WI38 (cell line): ENCODE results near the gene PGAP2.
"Not testable (repeated sequence)": the region's sequence is repeated elsewhere in the genome, so short reads cannot be mapped to it uniquely, and the experiment has no call there.

Experiments
- H3K4me3 ChIP-seq: 2 replicates; pipeline ENCODE4 v1.5.1; 2011; ENCODE audit warnings: low read depth, mild to moderate bottlenecking, control low read depth, low read length
- TF ChIP-seq, protein P1 (sequence below): IDR thresholded peaks from 2 replicates; pipeline ENCODE4 v1.5.1; 2012; ENCODE audit warnings: low read depth, mild to moderate bottlenecking, control low read depth, low read length

PGAP2 gene

GRCh38 chr11:3859373-3859881 lies 51.1 kb downstream of the PGAP2 start:
- no peak overlapping the region for H3K4me3 ChIP-seq
- TF ChIP-seq, protein P1, sequence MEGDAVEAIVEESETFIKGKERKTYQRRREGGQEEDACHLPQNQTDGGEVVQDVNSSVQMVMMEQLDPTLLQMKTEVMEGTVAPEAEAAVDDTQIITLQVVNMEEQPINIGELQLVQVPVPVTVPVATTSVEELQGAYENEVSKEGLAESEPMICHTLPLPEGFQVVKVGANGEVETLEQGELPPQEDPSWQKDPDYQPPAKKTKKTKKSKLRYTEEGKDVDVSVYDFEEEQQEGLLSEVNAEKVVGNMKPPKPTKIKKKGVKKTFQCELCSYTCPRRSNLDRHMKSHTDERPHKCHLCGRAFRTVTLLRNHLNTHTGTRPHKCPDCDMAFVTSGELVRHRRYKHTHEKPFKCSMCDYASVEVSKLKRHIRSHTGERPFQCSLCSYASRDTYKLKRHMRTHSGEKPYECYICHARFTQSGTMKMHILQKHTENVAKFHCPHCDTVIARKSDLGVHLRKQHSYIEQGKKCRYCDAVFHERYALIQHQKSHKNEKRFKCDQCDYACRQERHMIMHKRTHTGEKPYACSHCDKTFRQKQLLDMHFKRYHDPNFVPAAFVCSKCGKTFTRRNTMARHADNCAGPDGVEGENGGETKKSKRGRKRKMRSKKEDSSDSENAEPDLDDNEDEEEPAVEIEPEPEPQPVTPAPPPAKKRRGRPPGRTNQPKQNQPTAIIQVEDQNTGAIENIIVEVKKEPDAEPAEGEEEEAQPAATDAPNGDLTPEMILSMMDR: no peak

DNA sequence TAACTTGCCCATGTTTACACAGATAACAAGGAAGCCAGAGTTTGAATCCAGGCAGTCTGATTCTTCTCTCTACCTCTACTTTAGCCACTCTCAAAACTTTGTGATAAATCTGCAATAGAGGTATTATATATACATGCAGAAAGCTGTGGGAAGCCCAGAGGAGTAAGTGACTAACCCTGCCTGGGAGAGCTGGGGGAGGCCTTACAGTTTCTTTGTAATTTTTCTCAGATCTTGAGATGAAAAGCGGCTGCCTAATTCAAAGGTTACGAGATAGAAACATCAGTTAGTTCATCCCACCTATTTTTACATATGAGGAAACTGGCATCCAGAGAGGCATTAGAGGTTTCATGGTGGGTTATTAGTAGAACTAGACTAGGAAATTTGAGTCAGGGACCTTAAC lies 52.0 kb downstream of the PGAP2 start:
- H3K4me3 ChIP-seq: no peak overlapping the region
- TF ChIP-seq, protein P1: no peak

DNA sequence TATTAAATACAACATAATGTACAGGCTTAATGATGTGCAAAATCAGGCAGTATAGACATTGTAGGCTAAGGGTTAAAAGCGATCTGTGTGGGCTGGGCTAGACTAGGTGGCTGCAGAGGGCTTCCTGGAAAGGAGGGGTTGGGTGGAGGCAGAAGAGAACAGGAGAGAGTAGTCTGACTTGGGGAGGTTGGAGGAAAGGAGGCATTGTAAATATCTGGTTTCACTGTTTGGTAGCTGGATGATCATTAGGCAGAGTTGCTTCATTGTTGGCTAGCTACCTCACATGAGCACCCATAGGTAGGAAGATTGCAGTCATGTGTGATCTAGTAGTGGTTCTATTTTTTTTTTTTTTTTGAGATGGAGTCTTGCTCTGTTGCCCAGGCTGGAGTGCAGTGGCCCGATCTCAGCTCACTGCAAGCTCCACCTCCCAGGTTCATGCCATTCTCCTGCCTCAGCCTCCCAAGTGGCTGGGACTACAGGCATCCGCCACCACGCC lies 52.6 kb downstream of the PGAP2 start:
- not testable (repeated sequence) for H3K4me3 ChIP-seq

DNA sequence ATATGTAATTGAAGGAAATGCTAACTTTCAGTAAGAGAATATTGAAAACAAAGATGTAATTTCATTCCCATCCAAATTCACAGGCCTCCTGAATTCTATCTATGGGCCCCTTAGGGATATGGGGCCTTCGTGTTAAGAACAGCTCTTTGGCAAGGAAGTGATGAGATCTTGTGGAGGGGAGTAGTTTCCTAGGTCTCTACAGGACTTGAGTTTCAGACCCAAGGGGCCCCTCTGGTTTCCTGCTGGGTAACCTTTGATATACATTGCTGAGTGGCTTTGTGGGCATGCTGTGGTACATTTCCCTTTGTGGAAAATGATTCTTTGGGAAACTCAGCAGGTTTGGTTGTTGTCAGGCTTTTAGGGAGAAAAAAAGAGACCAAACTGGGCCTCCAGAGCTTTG lies 53.3 kb downstream of the PGAP2 start:
- TF ChIP-seq, protein P1: no peak
- no peak overlapping the region for H3K4me3 ChIP-seq

DNA sequence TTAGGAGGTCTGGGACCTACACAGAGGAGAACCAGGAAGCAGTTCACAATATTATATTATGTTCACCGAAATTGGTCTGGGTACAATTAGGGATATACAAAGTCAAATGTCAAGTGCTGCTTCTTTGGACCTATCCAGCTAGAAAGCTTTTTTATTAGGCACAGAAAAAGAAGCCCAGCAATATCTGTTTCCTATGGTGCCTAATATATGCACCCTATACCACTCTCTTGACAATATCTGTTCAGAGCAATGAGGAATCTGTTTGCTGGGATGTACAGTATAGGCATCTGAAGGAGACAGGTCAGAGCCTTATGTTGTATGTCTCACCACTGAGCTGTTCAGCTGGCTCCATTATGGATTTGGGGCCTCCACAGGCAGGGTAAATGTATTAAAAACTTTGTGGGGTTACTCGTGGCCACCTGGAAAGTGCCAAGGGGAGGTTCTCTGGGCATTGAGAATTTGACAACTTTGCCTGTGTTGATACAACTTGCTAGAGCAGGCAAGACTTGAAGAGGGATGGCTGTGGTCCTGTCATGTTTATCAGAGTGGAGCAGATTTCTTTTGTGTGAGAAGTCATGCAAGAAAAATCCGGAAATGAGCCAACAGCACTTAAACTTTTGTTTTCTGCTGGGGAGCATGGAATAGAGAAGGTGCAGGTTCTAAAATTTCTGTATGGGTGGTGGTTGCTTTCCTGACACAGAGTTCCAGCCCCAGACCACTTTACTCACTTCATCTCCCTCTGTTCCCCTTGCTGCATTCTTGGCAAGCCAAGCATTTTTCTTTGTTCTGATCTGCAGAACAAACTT lies 57.2 kb downstream of the PGAP2 start:
- H3K4me3 ChIP-seq: no peak overlapping the region
- TF ChIP-seq, protein P1: no peak

DNA sequence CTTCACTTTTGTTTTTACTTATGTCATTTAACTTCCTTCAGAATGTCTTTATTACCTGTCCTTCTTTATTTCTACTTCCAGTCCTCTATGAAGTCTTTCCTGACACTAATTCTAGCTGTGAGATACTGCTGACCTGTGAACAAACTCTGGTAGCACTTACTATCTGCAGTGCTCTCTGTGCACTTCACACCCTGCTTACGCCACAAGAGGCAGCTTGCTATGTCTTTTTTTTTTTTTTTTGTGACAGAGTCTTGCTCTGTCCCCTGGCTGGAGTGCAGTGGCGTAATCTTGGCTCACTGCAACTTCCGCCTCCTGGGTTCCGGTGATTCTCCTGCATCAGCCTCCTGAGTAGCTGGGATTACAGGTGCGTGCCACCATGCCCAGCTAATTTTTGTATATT lies 57.8 kb downstream of the PGAP2 start:
- TF ChIP-seq, protein P1: no peak
- H3K4me3 ChIP-seq: no peak overlapping the region

DNA sequence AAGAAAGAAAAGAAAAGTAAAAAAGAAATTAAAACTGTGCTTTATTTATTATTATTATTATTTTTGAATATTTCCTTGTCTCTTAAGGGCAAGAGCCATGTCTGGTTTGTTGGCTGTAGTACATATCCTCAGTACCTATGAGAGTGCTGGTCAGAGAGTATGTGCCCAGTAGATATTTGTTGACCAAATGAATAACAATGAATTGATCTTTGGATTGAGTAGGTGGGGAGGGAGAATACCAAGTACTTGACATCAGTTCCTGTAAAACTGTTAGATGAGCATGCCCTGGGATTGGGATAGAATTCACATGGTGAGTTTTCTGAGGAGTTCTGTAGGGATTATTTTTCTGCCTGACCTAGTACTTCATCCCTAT lies 58.5 kb downstream of the PGAP2 start:
- TF ChIP-seq, protein P1: no peak
- H3K4me3 ChIP-seq: no peak overlapping the region
